Stimulated activated effector memory CD8-positive, alpha-beta T cell treated with anti-CD3 and anti-CD28 coated beads, Interleukin-12 subunit alpha, Interleukin-12 subunit beta, amount 100 ng/mL, for 72 hours (primary cell): ENCODE data around the gene RASA3.

ENCODE experiments used
- ATAC-seq: fragments of 150-1000 bp; cut with Tn5 transposase; 2 replicates; pipeline ENCODE4 v1.10.0; 2021
- DNase-seq, 2 donors: peaks; one replicate each; pipeline ENCODE4 v3.0.0; 2021 to 2022; ENCODE audit warnings: low spot score in 2 of 2
- H3K27ac Mint-ChIP-seq: one replicate; pipeline ENCODE4 v1.8.0; 2022; ENCODE audit warnings: mild to moderate bottlenecking, mixed read lengths
- H3K36me3 Mint-ChIP-seq: one replicate; pipeline ENCODE4 v1.8.0; 2022; ENCODE audit warnings: mild to moderate bottlenecking, mixed read lengths
- H3K4me1 Mint-ChIP-seq: one replicate; pipeline ENCODE4 v1.8.0; 2022; ENCODE audit warnings: mixed read lengths
- H3K4me3 Mint-ChIP-seq: one replicate; pipeline ENCODE4 v1.8.0; 2022; ENCODE audit warnings: mild to moderate bottlenecking, mixed read lengths
- H3K9me3 Mint-ChIP-seq: one replicate; pipeline ENCODE4 v1.8.0; 2022; ENCODE audit warnings: mixed read lengths

The RASA3 gene

GRCh38 chr13:113978741-113979481 is 153.5 kb downstream of the RASA3 start:
- Mint-ChIP-seq H3K27ac (peak overlapping the region; percentile 88), H3K4me3 (no peak overlapping the region), H3K4me1 (peaks cover 23% of the 10 kb centered on the region), H3K36me3 (peaks cover 89% of the 10 kb centered on the region), H3K9me3 (no peaks in the 10 kb centered on the region)
- ATAC-seq (no peak), DNase-seq (no peak)

GRCh38 chr13:113977976-113978375 is 154.4 kb downstream of the RASA3 start:
- H3K4me3 Mint-ChIP-seq = no peak overlapping the region
- H3K9me3 Mint-ChIP-seq = no peaks in the 10 kb centered on the region
- H3K36me3 Mint-ChIP-seq = peaks cover 96% of the 10 kb centered on the region
- no peak overlapping the region for H3K27ac Mint-ChIP-seq
- ATAC-seq = no peak
- H3K4me1 Mint-ChIP-seq = peaks cover 22% of the 10 kb centered on the region
- no peak for DNase-seq

- no peak overlapping the region for H3K4me3 Mint-ChIP-seq
- DNase-seq (no peak), ATAC-seq (no peak)
- H3K9me3 Mint-ChIP-seq = no peaks in the 10 kb centered on the region
- peaks cover 88% of the 10 kb centered on the region for H3K36me3 Mint-ChIP-seq
- H3K27ac Mint-ChIP-seq = peak overlapping the region; percentile 73
- peaks cover 22% of the 10 kb centered on the region for H3K4me1 Mint-ChIP-seq
Measured at GRCh38 chr13:113976711-113977684, 155.4 kb downstream of the RASA3 start.

- Mint-ChIP-seq H3K36me3 (peaks cover 86% of the 10 kb centered on the region), H3K4me3 (no peak overlapping the region), H3K9me3 (no peaks in the 10 kb centered on the region), H3K27ac (no peak overlapping the region), H3K4me1 (peaks cover 18% of the 10 kb centered on the region)
- ATAC-seq (no peak), DNase-seq (no peak)
Measured at GRCh38 chr13:113975416-113975815, 157.0 kb downstream of the RASA3 start.

- H3K27ac Mint-ChIP-seq = no peak overlapping the region
- peaks cover 10% of the 10 kb centered on the region for H3K4me1 Mint-ChIP-seq
- no peak overlapping the region for H3K4me3 Mint-ChIP-seq
- peaks cover 78% of the 10 kb centered on the region for H3K36me3 Mint-ChIP-seq
- H3K9me3 Mint-ChIP-seq = no peaks in the 10 kb centered on the region
- ATAC-seq (no peak), DNase-seq (no peak)
Measured at GRCh38 chr13:113974304-113975281, 157.8 kb downstream of the RASA3 start.

- DNase-seq = no peak
Measured at GRCh38 chr13:113973218-113974164, 158.9 kb downstream of the RASA3 start, which contains the start of gene C13orf46. Gene C13orf46, minus strand, starts transcription at chr13:113974076. Its CDS starts 79 bp downstream, at chr13:113973997.

GRCh38 chr13:113972451-113973217 is 159.8 kb downstream of the RASA3 start:
- no peaks in the 10 kb centered on the region for H3K9me3 Mint-ChIP-seq
- H3K36me3 Mint-ChIP-seq = peaks cover 69% of the 10 kb centered on the region
- DNase-seq = no peak
- H3K27ac Mint-ChIP-seq = no peak overlapping the region
- no peak for ATAC-seq
- H3K4me3 Mint-ChIP-seq = no peak overlapping the region
- peaks cover 5% of the 10 kb centered on the region for H3K4me1 Mint-ChIP-seq

More at GRCh38 chr13:113973218-113974164, 158.9 kb downstream of the RASA3 start, which contains the start of gene C13orf46:
- Mint-ChIP-seq H3K36me3 (peaks cover 75% of the 10 kb centered on the region), H3K27ac (no peak within 1 kb of the TSS), H3K4me1 (peaks cover 5% of the 10 kb centered on the region), H3K9me3 (no peaks in the 10 kb centered on the region), H3K4me3 (no peak within 1 kb of the TSS)
- ATAC-seq = no peak

GRCh38 chr13:113971471-113972231 is 160.8 kb downstream of the RASA3 start:
- Mint-ChIP-seq H3K4me1 (peaks cover 5% of the 10 kb centered on the region), H3K4me3 (no peak overlapping the region), H3K36me3 (peaks cover 59% of the 10 kb centered on the region), H3K9me3 (no peaks in the 10 kb centered on the region), H3K27ac (no peak overlapping the region)
- DNase-seq = no peak
- ATAC-seq = no peak

- ATAC-seq (no peak), DNase-seq (no peak)
- peaks cover 52% of the 10 kb centered on the region for H3K36me3 Mint-ChIP-seq
- H3K4me1 Mint-ChIP-seq = peaks cover 5% of the 10 kb centered on the region
- no peak overlapping the region for H3K4me3 Mint-ChIP-seq
- no peaks in the 10 kb centered on the region for H3K9me3 Mint-ChIP-seq
- H3K27ac Mint-ChIP-seq = peak overlapping the region; percentile 12
Measured at GRCh38 chr13:113970810-113971470, 161.5 kb downstream of the RASA3 start.

- Mint-ChIP-seq H3K9me3 (no peaks in the 10 kb centered on the region), H3K4me1 (no peaks in the 10 kb centered on the region), H3K27ac (peak overlapping the region; percentile 12), H3K36me3 (peaks cover 43% of the 10 kb centered on the region), H3K4me3 (no peak overlapping the region)
- DNase-seq = no peak
- ATAC-seq = no peak
Measured at GRCh38 chr13:113969973-113970611, 162.3 kb downstream of the RASA3 start.

GRCh38 chr13:113969311-113969972 is 163.0 kb downstream of the RASA3 start:
- no peaks in the 10 kb centered on the region for H3K4me1 Mint-ChIP-seq
- H3K4me3 Mint-ChIP-seq = no peak overlapping the region

More at GRCh38 chr13:113969311-113969972, 163.0 kb downstream of the RASA3 start:
- DNase-seq (no peak), ATAC-seq (no peak)
- H3K27ac Mint-ChIP-seq = no peak overlapping the region
- peaks cover 37% of the 10 kb centered on the region for H3K36me3 Mint-ChIP-seq
- no peaks in the 10 kb centered on the region for H3K9me3 Mint-ChIP-seq
